Tibial nerve (tissue), 3 donors: ENCODE results near the gene SLC1A3.

ENCODE experiments used
- POLR2A ChIP-seq, 2 donors: fragments of 450-650 bp; IDR thresholded peaks; one replicate each; pipeline ENCODE4 v1.6.1; 2017; ENCODE audit warnings: antibody characterized with exemption in 2 of 2, mild to moderate bottlenecking in 2 of 2, moderate library complexity in 2 of 2
- TF ChIP-seq, protein P1 (sequence below), 5 experiments: fragments of 200-600 bp in 3 of 5; fragments of 450-650 bp in 2 of 5; sonication (generic) in 3 of 5; IDR thresholded peaks; one replicate each; pipeline ENCODE4 v1.5.1; 2016 to 2019; ENCODE audit warnings: antibody characterized with exemption in 5 of 5, mild to moderate bottlenecking in 3 of 5, moderate library complexity in 2 of 5

- TF ChIP-seq, protein P1, sequence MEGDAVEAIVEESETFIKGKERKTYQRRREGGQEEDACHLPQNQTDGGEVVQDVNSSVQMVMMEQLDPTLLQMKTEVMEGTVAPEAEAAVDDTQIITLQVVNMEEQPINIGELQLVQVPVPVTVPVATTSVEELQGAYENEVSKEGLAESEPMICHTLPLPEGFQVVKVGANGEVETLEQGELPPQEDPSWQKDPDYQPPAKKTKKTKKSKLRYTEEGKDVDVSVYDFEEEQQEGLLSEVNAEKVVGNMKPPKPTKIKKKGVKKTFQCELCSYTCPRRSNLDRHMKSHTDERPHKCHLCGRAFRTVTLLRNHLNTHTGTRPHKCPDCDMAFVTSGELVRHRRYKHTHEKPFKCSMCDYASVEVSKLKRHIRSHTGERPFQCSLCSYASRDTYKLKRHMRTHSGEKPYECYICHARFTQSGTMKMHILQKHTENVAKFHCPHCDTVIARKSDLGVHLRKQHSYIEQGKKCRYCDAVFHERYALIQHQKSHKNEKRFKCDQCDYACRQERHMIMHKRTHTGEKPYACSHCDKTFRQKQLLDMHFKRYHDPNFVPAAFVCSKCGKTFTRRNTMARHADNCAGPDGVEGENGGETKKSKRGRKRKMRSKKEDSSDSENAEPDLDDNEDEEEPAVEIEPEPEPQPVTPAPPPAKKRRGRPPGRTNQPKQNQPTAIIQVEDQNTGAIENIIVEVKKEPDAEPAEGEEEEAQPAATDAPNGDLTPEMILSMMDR (IDR thresholded peaks at IDR 0.05) = no peak
- TF ChIP-seq POLR2A (IDR thresholded peaks at IDR 0.05) = no peak
Observed at GRCh38 chr5:36640949-36641348, 34.5 kb downstream of the SLC1A3 start.
